Measurements from ENCODE around the gene MSH3.

GRCh38 chr5:80668016-80668969, 13.8 kb downstream of the MSH3 start:
- TF ChIP-seq, protein P1, sequence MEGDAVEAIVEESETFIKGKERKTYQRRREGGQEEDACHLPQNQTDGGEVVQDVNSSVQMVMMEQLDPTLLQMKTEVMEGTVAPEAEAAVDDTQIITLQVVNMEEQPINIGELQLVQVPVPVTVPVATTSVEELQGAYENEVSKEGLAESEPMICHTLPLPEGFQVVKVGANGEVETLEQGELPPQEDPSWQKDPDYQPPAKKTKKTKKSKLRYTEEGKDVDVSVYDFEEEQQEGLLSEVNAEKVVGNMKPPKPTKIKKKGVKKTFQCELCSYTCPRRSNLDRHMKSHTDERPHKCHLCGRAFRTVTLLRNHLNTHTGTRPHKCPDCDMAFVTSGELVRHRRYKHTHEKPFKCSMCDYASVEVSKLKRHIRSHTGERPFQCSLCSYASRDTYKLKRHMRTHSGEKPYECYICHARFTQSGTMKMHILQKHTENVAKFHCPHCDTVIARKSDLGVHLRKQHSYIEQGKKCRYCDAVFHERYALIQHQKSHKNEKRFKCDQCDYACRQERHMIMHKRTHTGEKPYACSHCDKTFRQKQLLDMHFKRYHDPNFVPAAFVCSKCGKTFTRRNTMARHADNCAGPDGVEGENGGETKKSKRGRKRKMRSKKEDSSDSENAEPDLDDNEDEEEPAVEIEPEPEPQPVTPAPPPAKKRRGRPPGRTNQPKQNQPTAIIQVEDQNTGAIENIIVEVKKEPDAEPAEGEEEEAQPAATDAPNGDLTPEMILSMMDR (tag by site-specific recombination; IDR thresholded peaks at IDR 0.05) = no peak
- no peak for TF ChIP-seq ZNF449 (tag by site-specific recombination; IDR thresholded peaks at IDR 0.05)
- TF ChIP-seq, protein P2, sequence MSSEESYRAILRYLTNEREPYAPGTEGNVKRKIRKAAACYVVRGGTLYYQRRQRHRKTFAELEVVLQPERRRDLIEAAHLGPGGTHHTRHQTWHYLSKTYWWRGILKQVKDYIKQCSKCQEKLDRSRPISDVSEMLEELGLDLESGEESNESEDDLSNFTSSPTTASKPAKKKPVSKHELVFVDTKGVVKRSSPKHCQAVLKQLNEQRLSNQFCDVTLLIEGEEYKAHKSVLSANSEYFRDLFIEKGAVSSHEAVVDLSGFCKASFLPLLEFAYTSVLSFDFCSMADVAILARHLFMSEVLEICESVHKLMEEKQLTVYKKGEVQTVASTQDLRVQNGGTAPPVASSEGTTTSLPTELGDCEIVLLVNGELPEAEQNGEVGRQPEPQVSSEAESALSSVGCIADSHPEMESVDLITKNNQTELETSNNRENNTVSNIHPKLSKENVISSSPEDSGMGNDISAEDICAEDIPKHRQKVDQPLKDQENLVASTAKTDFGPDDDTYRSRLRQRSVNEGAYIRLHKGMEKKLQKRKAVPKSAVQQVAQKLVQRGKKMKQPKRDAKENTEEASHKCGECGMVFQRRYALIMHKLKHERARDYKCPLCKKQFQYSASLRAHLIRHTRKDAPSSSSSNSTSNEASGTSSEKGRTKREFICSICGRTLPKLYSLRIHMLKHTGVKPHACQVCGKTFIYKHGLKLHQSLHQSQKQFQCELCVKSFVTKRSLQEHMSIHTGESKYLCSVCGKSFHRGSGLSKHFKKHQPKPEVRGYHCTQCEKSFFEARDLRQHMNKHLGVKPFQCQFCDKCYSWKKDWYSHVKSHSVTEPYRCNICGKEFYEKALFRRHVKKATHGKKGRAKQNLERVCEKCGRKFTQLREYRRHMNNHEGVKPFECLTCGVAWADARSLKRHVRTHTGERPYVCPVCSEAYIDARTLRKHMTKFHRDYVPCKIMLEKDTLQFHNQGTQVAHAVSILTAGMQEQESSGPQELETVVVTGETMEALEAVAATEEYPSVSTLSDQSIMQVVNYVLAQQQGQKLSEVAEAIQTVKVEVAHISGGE (tag by site-specific recombination; conservative IDR thresholded peaks at IDR 0.05; ENCODE audit: low read depth) = no peak
- TF ChIP-seq, protein P3, sequence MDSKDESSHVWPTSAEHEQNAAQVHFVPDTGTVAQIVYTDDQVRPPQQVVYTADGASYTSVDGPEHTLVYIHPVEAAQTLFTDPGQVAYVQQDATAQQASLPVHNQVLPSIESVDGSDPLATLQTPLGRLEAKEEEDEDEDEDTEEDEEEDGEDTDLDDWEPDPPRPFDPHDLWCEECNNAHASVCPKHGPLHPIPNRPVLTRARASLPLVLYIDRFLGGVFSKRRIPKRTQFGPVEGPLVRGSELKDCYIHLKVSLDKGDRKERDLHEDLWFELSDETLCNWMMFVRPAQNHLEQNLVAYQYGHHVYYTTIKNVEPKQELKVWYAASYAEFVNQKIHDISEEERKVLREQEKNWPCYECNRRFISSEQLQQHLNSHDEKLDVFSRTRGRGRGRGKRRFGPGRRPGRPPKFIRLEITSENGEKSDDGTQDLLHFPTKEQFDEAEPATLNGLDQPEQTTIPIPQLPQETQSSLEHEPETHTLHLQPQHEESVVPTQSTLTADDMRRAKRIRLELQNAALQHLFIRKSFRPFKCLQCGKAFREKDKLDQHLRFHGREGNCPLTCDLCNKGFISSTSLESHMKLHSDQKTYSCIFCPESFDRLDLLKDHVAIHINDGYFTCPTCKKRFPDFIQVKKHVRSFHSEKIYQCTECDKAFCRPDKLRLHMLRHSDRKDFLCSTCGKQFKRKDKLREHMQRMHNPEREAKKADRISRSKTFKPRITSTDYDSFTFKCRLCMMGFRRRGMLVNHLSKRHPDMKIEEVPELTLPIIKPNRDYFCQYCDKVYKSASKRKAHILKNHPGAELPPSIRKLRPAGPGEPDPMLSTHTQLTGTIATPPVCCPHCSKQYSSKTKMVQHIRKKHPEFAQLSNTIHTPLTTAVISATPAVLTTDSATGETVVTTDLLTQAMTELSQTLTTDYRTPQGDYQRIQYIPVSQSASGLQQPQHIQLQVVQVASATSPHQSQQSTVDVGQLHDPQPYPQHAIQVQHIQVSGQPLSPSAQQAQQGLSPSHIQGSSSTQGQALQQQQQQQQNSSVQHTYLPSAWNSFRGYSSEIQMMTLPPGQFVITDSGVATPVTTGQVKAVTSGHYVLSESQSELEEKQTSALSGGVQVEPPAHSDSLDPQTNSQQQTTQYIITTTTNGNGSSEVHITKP (tag by site-specific recombination; IDR thresholded peaks at IDR 0.05) = no peak
- TF ChIP-seq ZBTB1 (tag by site-specific recombination; IDR thresholded peaks at IDR 0.05) = no peak
- no peak for TF ChIP-seq ZBTB48 (tag by site-specific recombination; IDR thresholded peaks at IDR 0.05)

Measured in HEK293 (cell line).